Ramos (cell line): ENCODE measurements around the gene ACSM2A.
"Not testable (repeated sequence)": the region's sequence is repeated elsewhere in the genome, so short reads cannot be mapped to it uniquely, and the experiment has no call there.

Source experiments
- in situ Hi-C: fragments of 300-500 bp; cut with MboI; formaldehyde crosslinking; loops from one replicate; pipeline ENCODE4 v1.14.3; 2022; ENCODE audit warnings: low sequenced_read_pairs; ENCODE audit not compliant: unreplicated experiment

Gene ACSM2A

DNA sequence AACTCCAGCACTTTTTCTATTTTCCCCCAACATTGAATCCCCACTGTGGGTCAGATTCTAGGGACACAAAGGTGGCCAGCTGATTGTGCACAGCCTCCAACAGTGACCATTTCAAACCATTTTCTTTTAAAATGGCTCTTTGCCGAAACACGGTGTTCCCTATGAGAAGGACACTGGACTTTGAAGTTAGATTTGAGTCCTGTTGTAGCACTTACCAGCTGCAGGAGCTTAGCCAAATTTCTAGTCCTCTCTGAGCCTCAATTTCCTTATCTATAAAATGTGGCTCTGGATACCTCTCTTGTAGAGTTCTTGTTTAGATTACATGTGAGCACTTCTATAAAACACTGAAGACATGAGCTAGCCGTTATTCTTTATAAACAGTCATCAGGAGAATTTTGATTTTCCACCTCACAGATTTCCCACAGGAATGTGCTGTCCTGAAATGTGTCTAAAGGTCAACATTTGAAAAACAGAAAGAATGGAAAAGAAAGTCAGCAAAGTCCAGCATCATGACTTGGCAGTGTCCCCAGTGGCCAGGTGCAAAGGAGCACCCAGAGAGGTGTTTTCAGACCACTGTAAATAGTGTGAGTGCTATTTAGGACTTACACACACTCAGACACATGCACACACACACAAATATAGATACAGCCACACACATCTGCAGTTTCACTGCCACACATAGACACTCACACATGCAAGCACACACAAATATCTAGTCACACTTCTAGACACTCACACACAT lies 4.5 kb upstream of the ACSM2A start:
- in situ Hi-C loops = not testable (repeated sequence)

GRCh38 chr16:20453633-20454032 lies 2.3 kb downstream of the ACSM2A start:
- in situ Hi-C loops = not testable (repeated sequence)

DNA sequence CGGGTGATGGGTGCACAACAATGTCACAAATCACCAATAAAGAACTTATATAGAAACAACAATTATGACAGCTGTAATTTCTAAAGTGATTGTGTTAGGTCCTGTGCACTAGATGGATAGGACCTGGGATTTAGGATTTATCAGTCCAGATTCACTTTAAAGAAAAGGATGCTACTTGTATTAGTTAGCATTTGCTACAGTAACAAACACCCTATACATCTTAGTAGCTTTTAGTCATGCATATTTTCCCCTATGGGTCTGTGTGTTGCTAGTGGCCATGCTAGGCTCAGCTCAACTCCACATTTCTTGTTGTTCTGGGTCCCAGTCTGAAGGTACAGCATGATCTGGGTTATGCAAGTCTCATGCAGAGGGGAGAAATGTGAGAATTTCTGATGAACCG lies 7.9 kb downstream of the ACSM2A start:
- in situ Hi-C loops = not testable (repeated sequence)

- in situ Hi-C loops = not testable (repeated sequence)
Measured at GRCh38 chr16:20460313-20460712, 9.0 kb downstream of the ACSM2A start.

DNA sequence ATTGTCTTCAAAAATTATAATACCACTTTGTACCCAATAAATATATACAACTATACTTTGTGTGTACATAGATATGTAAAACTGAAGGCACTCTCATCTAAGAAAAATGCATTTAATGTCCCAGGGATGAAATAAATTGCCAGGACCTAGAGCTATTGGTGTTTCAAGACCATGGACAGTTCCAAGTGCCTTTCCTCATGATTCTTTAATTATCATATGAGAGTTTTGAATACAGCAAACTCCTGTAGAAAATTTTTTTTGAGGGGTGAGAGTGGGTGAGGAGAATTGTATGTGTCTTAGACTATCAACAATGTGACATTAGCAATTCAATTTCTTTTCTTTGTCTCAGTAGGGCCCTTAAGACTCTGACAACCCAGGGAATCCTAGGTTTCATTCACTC lies 17.6 kb downstream of the ACSM2A start:
- in situ Hi-C loops = not testable (repeated sequence)

- in situ Hi-C loops = not testable (repeated sequence)
Measured at GRCh38 chr16:20469930-20470329, 18.6 kb downstream of the ACSM2A start.

DNA sequence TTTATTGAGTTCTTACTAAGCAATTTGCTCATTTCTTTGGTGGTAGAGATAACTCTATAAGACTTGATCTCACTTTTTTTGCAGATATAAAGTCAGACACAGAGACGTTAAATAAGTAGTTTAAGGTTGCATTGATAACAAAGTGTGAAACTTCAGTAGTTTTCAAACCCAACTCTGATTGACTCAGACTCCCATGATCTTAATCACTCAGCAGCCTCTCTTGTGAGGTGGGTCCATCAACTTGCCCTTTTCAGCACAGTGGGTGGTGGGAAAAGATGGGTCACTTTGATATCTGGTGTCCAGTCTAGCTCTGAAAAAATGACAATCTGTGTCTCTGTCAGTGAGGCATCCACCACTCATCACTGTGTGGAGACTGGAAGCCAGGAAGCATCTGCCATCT lies 19.4 kb downstream of the ACSM2A start:
- in situ Hi-C loops = not testable (repeated sequence)

DNA sequence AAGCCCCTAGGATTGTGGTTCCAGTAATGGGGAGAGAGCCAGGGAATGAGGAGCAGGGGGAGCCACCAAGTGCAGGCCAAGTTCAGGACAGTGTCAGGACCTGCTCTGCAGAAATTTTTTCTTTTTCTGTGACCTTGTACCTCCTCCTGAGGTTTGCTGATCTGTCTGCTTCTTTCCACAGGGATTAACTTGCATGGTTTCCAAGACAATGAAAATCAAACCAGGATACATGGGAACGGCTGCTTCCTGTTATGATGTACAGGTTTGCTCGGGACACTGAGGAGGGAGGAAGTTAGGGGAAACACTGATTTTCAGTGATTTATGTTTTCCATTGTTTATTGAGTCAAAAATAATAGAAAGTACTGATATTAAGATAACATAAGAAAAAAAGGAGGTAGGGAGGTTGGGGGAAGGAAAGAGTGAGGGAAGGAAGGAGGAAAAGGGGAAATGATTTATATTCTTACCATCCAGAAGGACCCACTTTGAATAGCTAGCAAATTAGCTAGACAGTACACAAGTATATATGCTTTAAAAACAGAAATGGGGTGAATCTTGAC lies 25.9 kb downstream of the ACSM2A start:
- in situ Hi-C loops = not testable (repeated sequence)

DNA sequence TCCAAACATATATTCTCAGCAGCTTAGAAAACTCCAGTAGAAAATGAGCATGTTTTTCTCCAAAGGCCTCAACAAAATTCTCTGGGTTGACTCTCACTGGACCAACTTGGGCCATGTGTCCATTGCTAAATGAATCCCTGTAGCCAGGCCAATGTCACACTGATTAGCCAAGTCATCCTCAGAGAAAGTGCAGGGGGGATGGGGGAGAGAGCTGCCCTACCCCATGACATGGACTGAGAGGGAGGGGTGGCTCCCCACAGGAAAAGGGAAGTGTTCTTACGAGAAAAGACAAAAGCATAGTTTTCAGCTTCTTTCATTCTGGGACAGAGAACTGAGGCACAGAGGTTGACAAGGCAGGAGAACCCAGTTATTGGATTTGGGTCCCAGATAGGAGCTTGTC lies 32.7 kb downstream of the ACSM2A start:
- in situ Hi-C loops = not testable (repeated sequence)

DNA sequence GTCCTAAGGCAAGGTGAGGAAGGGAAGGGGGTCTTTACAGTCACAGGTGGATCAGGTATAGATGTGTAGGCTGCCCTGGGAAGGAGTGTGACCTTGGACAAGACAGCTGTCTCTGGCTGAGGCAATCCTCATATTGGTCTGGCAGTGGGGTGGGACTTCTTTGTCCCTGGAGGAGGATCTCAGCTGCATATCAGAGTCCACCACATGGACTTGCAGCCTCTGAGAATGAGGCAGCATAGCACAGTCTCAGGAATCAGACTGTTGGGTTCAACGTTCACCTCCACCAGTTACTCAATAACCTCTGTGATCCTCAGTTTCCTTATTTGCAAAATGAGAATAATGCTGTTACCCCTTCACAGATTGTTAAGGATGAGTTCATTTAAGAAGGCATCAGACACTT lies 33.4 kb downstream of the ACSM2A start:
- in situ Hi-C loops = no loop called here

- in situ Hi-C loops = no loop called here
Measured at GRCh38 chr16:20485408-20485807, 34.1 kb downstream of the ACSM2A start.

DNA sequence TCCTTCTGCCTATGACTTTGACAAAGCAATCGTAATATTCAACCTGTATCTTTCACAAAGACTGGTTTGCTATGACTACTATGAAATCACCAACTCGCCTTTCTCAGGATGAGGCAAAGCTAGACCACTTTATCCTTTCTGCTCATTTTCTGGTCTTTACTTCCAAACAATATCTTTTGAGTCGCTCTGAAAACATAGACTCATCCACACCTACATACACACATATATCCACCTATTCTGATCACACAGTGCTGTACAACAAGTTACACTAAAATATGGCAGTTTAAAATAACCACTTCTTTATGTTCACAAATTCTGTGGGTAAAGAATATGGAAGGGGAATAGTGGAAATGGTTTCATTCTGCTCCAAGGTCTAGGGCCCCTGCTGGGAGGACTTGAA lies 39.7 kb downstream of the ACSM2A start:
- in situ Hi-C loops = not testable (repeated sequence)

DNA sequence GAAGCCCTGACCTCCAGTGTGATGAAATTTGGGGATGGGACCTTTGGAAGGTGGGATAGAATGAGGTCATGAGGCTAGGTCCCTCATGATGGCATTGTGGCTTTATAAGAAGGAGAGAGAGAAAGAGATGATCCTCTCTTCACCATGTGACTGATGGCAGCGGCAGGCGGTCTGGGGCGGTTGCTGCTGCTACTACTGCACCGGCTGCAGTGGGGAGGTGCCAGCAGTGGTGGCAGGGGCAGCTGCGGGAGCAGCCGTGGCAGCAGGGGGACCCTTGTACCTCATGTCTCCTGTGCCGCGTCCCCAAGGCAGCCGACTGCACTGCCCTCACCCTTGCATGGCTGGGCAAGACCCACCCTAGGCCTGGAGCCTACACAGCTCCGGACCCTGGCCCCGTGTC lies 40.1 kb downstream of the ACSM2A start:
- in situ Hi-C loops = not testable (repeated sequence)

- in situ Hi-C loops = no loop called here
Measured at GRCh38 chr16:20504418-20504817, 53.1 kb downstream of the ACSM2A start.

GRCh38 chr16:20507280-20507679 lies 56.0 kb downstream of the ACSM2A start:
- in situ Hi-C loops = no loop called here

- in situ Hi-C loops = no loop called here
Measured at GRCh38 chr16:20510323-20510722, 59.0 kb downstream of the ACSM2A start.

DNA sequence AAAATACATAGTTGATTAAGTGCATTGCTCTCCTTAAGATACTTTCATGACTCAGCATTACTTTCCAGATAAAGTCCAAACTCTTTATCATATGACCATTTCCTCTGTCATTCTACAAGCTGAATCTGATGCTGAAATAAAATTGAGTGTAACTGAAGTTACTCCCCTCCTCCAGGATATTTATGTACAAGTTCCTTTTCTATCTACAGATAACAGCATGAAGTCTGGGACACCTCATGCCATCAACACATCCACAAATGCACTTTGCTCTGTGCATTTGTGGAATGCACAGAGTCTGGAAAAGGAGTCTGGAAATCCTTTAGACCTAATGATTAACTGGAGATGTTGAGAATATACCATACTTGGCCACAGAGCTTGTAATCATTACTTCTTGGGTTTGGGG lies 64.4 kb downstream of the ACSM2A start:
- in situ Hi-C loops = no loop called here

DNA sequence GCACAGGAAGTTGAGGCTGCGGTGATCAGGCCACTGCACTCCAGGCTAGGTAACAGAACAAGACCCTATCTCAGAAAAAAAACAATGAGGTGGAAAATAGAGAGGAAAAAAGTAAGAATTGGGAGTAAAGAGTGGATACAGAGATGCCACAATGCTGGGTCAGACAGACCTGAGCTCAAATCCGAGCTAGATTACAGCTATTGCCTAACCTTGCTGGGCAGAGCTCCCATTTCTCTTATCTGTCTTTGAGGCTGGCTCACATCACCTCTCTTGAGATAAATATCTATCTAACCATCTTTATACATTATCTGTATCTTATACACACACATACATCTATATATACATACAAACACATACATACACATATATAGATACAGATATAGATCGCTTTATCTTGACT lies 65.8 kb downstream of the ACSM2A start:
- in situ Hi-C loops = no loop called here

DNA sequence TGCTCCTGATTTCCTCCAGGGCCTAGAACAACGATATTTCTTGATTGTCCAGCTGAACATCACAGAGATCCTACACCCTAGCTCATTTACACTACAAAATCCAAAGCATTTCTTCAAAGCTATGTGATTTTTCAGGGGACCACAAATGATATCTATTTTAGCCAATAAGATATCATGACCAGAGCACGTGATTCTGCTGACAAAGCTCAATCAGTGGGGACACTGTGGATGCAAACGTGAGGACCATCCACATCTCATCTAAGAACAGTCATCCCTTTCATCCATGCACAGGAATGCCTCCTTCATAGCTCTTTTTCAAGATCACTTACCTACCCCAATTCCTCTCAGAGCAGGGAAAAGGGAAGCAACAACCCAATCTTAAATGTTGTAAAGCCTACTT lies 67.9 kb downstream of the ACSM2A start:
- in situ Hi-C loops = no loop called here

- in situ Hi-C loops = no loop called here
Measured at GRCh38 chr16:20520103-20520502, 68.8 kb downstream of the ACSM2A start.

DNA sequence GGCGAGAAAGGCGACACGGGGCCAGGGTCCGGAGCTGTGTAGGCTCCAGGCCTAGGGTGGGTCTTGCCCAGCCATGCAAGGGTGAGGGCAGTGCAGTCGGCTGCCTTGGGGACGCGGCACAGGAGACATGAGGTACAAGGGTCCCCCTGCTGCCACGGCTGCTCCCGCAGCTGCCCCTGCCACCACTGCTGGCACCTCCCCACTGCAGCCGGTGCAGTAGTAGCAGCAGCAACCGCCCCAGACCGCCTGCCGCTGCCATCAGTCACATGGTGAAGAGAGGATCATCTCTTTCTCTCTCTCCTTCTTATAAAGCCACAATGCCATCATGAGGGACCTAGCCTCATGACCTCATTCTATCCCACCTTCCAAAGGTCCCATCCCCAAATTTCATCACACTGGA lies 80.5 kb downstream of the ACSM2A start:
- in situ Hi-C loops = not testable (repeated sequence)

DNA sequence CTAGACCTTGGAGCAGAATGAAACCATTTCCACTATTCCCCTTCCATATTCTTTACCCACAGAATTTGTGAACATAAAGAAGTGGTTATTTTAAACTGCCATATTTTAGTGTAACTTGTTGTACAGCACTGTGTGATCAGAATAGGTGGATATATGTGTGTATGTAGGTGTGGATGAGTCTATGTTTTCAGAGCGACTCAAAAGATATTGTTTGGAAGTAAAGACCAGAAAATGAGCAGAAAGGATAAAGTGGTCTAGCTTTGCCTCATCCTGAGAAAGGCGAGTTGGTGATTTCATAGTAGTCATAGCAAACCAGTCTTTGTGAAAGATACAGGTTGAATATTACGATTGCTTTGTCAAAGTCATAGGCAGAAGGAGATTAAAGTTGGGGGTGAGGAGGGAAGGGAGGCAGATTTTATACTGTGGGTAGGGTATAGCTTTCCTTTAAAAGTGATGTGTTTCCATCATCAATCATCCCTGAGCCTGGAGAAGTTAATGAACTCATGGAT lies 81.0 kb downstream of the ACSM2A start:
- in situ Hi-C loops = not testable (repeated sequence)
